Activated CD8-positive, alpha-beta T cell treated with anti-CD3 and anti-CD28 coated beads for 36 hours (primary cell): ENCODE results near the gene NLRP14. TPM values are rescaled to one million over a fixed set of nuclear protein-coding genes. Genes with fewer than 3 reads are reported as not detected.

Experiments used
- ATAC-seq: fragments of 200-7000 bp; cut with Tn5 transposase; one replicate; pipeline ENCODE4 v1.10.0; 2021; ENCODE audit warnings: mild to moderate bottlenecking, moderate library complexity
- CTCF ChIA-PET: fragments of 350-600 bp; sonication (Branson Sonifier 250); formaldehyde crosslinking; loops from one replicate; lab custom pipeline; 2021; ENCODE audit warnings: antibody characterized with exemption; lab: Charles Lee
- POLR2A ChIA-PET: fragments of 350-600 bp; sonication (Branson Sonifier 250); formaldehyde crosslinking; loops from one replicate; lab custom pipeline; 2021; ENCODE audit warnings: antibody characterized with exemption; lab: Charles Lee
- DNase-seq: peaks from one replicate; pipeline ENCODE4 v3.0.0-alpha.2; 2020
- H3K27ac Mint-ChIP-seq: one replicate; pipeline ENCODE4 v1.8.0; 2021; ENCODE audit warnings: mild to moderate bottlenecking, mixed read lengths
- H3K27me3 Mint-ChIP-seq: one replicate; pipeline ENCODE4 v1.8.0; 2021; ENCODE audit warnings: mixed read lengths
- H3K36me3 Mint-ChIP-seq: one replicate; pipeline ENCODE4 v1.8.0; 2021; ENCODE audit warnings: low read depth, mixed read lengths
- H3K4me1 Mint-ChIP-seq: one replicate; pipeline ENCODE4 v1.8.0; 2021; ENCODE audit warnings: low read depth, mixed read lengths
- H3K4me3 Mint-ChIP-seq: one replicate; pipeline ENCODE4 v1.8.0; 2021; ENCODE audit warnings: mild to moderate bottlenecking, moderate library complexity, mixed read lengths
- H3K9me3 Mint-ChIP-seq: one replicate; pipeline ENCODE4 v1.8.0; 2021; ENCODE audit warnings: mixed read lengths
- CTCF ChIP-seq: fragments of 200-600 bp; IDR thresholded peaks from one replicate; pipeline ENCODE4 v1.8.0; 2022; ENCODE audit warnings: antibody characterized with exemption, mild to moderate bottlenecking
- intact Hi-C: fragments of 100-400 bp; cut with micrococcal nuclease; formaldehyde crosslinking; loops from one replicate; pipeline ENCODE4 v1.10.0; 2022
- total RNA-seq, 2 experiments: library from RNA; stranded (reverse); gene quantifications; one replicate each; pipeline ENCODE4 v1.2.3, GENCODE V29; 2021

Gene NLRP14
- total RNA-seq, 2 experiments from 2014 or later: 0.11 to 0.16 TPM

GRCh38 chr11:7089328-7090251 is 69.3 kb downstream of the NLRP14 start:
- ChIA-PET CTCF (no interaction called here), POLR2A (no interaction called here)
- Mint-ChIP-seq H3K9me3 (no peaks in the 10 kb centered on the region), H3K36me3 (no peaks in the 10 kb centered on the region), H3K4me3 (no peak overlapping the region), H3K4me1 (no peaks in the 10 kb centered on the region), H3K27ac (no peak overlapping the region), H3K27me3 (peaks cover 13% of the 10 kb centered on the region)
- TF ChIP-seq CTCF: no peak
- DNase-seq (no peak), ATAC-seq (no peak)
- intact Hi-C loops: no loop called here

GRCh38 chr11:7098235-7098832 is 78.1 kb downstream of the NLRP14 start:
- peak; percentile 68 for ATAC-seq
- Mint-ChIP-seq H3K36me3 (no peaks in the 10 kb centered on the region), H3K9me3 (no peaks in the 10 kb centered on the region), H3K4me3 (no peak overlapping the region), H3K4me1 (no peaks in the 10 kb centered on the region), H3K27ac (no peak overlapping the region), H3K27me3 (peaks cover 6% of the 10 kb centered on the region)
- no peak for DNase-seq
- ChIA-PET CTCF (interaction anchor here (0.8 to 3.0 kb wide), 15 partner anchors 8 to 597 kb away, joined by 3 to 20 read pairs (median 4); partner anchors contain the start of gene RBMXL2), POLR2A (no interaction called here)
- intact Hi-C loops: loop anchor here (5.0 kb wide), 1 partner anchor 344 kb away; no protein-coding TSS in a partner anchor
- TF ChIP-seq CTCF: peak; percentile 53

GRCh38 chr11:7115780-7116179 is 95.5 kb downstream of the NLRP14 start:
- CTCF ChIA-PET: no interaction called here
- TF ChIP-seq CTCF: no peak
- ATAC-seq (no peak), DNase-seq (no peak)
- H3K27me3 Mint-ChIP-seq: peaks cover 13% of the 10 kb centered on the region
- H3K27ac Mint-ChIP-seq: no peak overlapping the region
- H3K36me3 Mint-ChIP-seq: no peaks in the 10 kb centered on the region
- POLR2A ChIA-PET: no interaction called here
- H3K4me3 Mint-ChIP-seq: no peak overlapping the region
- intact Hi-C loops: no loop called here
- no peaks in the 10 kb centered on the region for H3K9me3 Mint-ChIP-seq
- no peaks in the 10 kb centered on the region for H3K4me1 Mint-ChIP-seq

- CTCF ChIA-PET: no interaction called here
- Mint-ChIP-seq H3K36me3 (no peaks in the 10 kb centered on the region), H3K27me3 (peaks cover 13% of the 10 kb centered on the region), H3K27ac (no peak overlapping the region), H3K9me3 (no peaks in the 10 kb centered on the region), H3K4me1 (no peaks in the 10 kb centered on the region), H3K4me3 (no peak overlapping the region)
- DNase-seq: no peak
- intact Hi-C loops: no loop called here
- POLR2A ChIA-PET: no interaction called here
- TF ChIP-seq CTCF: no peak
- ATAC-seq: no peak
Observed at GRCh38 chr11:7116370-7116769, 96.1 kb downstream of the NLRP14 start.

Other genes starting within 250 kb of the NLRP14 start
- under 1 TPM; 0.29 to 0.45 TPM for gene OR2AG2, start 248.5 kb upstream of the NLRP14 start, total RNA-seq
- not detected for gene OR2AG1, start 237.5 kb upstream of the NLRP14 start, total RNA-seq
- under 1 TPM; 0.16 to 0.38 TPM for gene OR6A2, start 220.8 kb upstream of the NLRP14 start, total RNA-seq
- not detected for gene OR10A5, start 174.8 kb upstream of the NLRP14 start, total RNA-seq
- gene OR10A2, start 157.4 kb upstream of the NLRP14 start, total RNA-seq: not detected
- not detected for gene OR10A4, start 143.9 kb upstream of the NLRP14 start, total RNA-seq
- not detected for gene OR2D2, start 128.0 kb upstream of the NLRP14 start, total RNA-seq
- not detected for gene OR2D3, start 99.5 kb upstream of the NLRP14 start, total RNA-seq
- 1 to 10 TPM; 2.2 to 2.5 TPM for gene ZNF215, start 94.1 kb upstream of the NLRP14 start, total RNA-seq
- not detected for gene ZNF214, start 133 bp upstream of the NLRP14 start, total RNA-seq
- not detected for gene RBMXL2, start 68.5 kb downstream of the NLRP14 start, total RNA-seq
- not detected for gene SYT9, start 231.4 kb downstream of the NLRP14 start, total RNA-seq